Heart right ventricle (tissue), 16 donors: ENCODE data around the gene SH3BGRL. TPM values are rescaled to one million over a fixed set of nuclear protein-coding genes. Genes with fewer than 3 reads are reported as not detected.

ENCODE experiments used
- ATAC-seq, 8 donors: fragments of 200-7000 bp; cut with Tn5 transposase; one replicate each; pipeline ENCODE4 v1.9.1; 2020; ENCODE audit warnings: mild to moderate bottlenecking in 8 of 8, moderate library complexity in 8 of 8, moderate number of reproducible peaks in 1 of 8
- DNase-seq, 2 donors: peaks; one replicate each; pipeline ENCODE4 v3.0.0-alpha.2; 2020
- H3K27ac ChIP-seq, 10 donors: fragments of 200-600 bp; sonication (generic) in 2 of 10; one replicate each; pipeline versions ENCODE4 v1.5.0 to v1.8.0; 2020 to 2022; ENCODE audit warnings: mild to moderate bottlenecking in 3 of 10
- H3K27me3 ChIP-seq, 7 donors: fragments of 200-600 bp; one replicate each; pipeline ENCODE4 v1.8.0; 2021 to 2022; ENCODE audit warnings: mild to moderate bottlenecking in 2 of 7
- H3K36me3 ChIP-seq, 9 donors: fragments of 200-600 bp; sonication (generic) in 1 of 9; one replicate each; pipeline versions ENCODE4 v1.5.0 to v1.8.0; 2020 to 2022; ENCODE audit warnings: mild to moderate bottlenecking in 2 of 9
- H3K4me1 ChIP-seq, 9 donors: fragments of 200-600 bp; sonication (generic) in 1 of 9; one replicate each; pipeline versions ENCODE4 v1.5.0 to v1.8.0; 2020 to 2022; ENCODE audit warnings: mild to moderate bottlenecking in 4 of 9
- H3K4me3 ChIP-seq, 10 donors: fragments of 200-600 bp; sonication (generic) in 2 of 10; one replicate each; pipeline versions ENCODE4 v1.5.0 to v1.8.0; 2020 to 2022; ENCODE audit warnings: mild to moderate bottlenecking in 7 of 10, moderate library complexity in 2 of 10
- H3K9me3 ChIP-seq, 11 donors: fragments of 200-600 bp in 10 of 11; sonication (generic) in 2 of 11; one replicate each; pipeline versions ENCODE4 v1.5.0 to v1.8.0; 2013 to 2022; ENCODE audit warnings: mild to moderate bottlenecking in 2 of 11, control low read depth in 1 of 11, moderate library complexity in 1 of 11
- WGBS, 2 donors: extraction: QIAGEN DNeasy Blood & Tissue Kit; methylation state at CpG; one replicate each; pipeline ENCODE4 v1.1.7; 2013; ENCODE audit warnings: inconsistent platforms in 1 of 2; 5-methylcytosine and 5-hydroxymethylcytosine counted together
- intact Hi-C, 10 donors: fragments of 100-400 bp; cut with DNase I; formaldehyde crosslinking; loops; one replicate each; pipeline versions ENCODE4 v1.11.1 to v1.14.2; 2022
- polyA plus RNA-seq, 2 donors: library from polyadenylated mRNA; stranded (reverse); fragments of 200-250 nt; gene quantifications; one replicate each; pipeline ENCODE4 v1.2.3, GENCODE V29; 2013
- total RNA-seq, 10 donors: library from RNA; stranded (reverse); fragmentation: NEBNext Ultra II Directional in 3 of 10; extraction: Animal tissue kit (Norgen Biotek cat#: 25700) in 3 of 10; gene quantifications; one replicate each; pipeline versions ENCODE4 v1.2.1 to v1.2.4, GENCODE V29; 2021 to 2023
- TF ChIP-seq, protein P1 (sequence below), 9 donors: fragments of 200-600 bp; sonication (generic) in 2 of 9; IDR thresholded peaks; one replicate each; pipeline versions ENCODE4 v1.5.0 to v1.8.0; 2021 to 2022; ENCODE audit warnings: antibody characterized with exemption in 9 of 9, mild to moderate bottlenecking in 5 of 9, moderate library complexity in 1 of 9
- donor health status: Arrhythmogenic right ventricular cardiomyopathy.
- donor health status: ischemic (EF 13 %, LVEDD 7.1; RV severe dilation, severe dysfunction).
- donor health status: healthy with polysubstance abuse.
- donor health status: DM: no; HTN: yes; CAD: no.
- donor health status: DM: no; HTN: no; CAD: no.
- donor health status: ischemic (EF 25% LVEDD 6.9; RV normal size, moderate dysfunction).
- donor health status: ischemic (EF 25% LVEDD 5.7; RV mildly dilated, moderate dysfunction).
- donor health status: healthy.
- donor health status: DM: yes; HTN: yes; CAD: no.
- donor health status: Ischemic cardiomyopathy.
- donor health status: ischemic (EF 35%, LVEDD 5.7; RV mildly dilated, moderate dysfunction).
- donor health status: nonischemic (EF 11% LVEDD 7.7; RV severe dilation, severe dysfunction).
- donor health status: DM: yes; HTN: yes; CAD: no.
- donor health status: PGD.
- donor health status: ischemic (EF 29% LVEDD 5.4; RV normal size, mild dysfunction).
- donor health status: nonischemic (EF 23%, LVEDD 6.1; RV moderate dilation, normal function).

Gene SH3BGRL
- total and polyA plus RNA-seq, 12 donors: 13.2 to 54.1 (median 23.6) TPM

DNA sequence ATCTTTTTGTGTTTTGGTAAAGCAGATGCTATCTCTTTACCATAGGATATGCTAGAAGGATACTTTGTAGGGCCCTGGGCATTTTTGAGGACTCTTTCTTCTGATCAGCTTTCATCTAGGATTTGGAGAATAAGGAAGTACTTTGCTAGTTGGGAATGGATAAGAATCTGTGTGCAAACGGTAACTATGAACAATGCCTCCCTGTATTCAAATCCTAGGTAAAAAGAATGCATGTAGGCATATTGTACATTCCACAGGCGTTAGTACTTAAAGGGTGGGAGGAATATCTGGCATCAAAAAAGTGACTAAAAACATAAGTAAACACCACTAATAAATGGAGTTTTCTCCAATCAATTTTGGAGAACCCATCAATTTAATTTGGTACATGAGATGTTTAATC lies 59.7 kb downstream of the SH3BGRL start:
- Histone ChIP-seq H3K9me3 (no peaks in the 10 kb centered on the region), H3K27me3 (no peaks in the 10 kb centered on the region), H3K36me3 (no peaks in the 10 kb centered on the region), H3K27ac (no peak overlapping the region), H3K4me3 (no peak overlapping the region), H3K4me1 (peaks cover 0 to 16% (median 0%) of the 10 kb centered on the region in 9 donors)
- WGBS, 2 donors: 64 to 66% methylated on average over 2 of the region's 2 CpGs
- TF ChIP-seq, protein P1, sequence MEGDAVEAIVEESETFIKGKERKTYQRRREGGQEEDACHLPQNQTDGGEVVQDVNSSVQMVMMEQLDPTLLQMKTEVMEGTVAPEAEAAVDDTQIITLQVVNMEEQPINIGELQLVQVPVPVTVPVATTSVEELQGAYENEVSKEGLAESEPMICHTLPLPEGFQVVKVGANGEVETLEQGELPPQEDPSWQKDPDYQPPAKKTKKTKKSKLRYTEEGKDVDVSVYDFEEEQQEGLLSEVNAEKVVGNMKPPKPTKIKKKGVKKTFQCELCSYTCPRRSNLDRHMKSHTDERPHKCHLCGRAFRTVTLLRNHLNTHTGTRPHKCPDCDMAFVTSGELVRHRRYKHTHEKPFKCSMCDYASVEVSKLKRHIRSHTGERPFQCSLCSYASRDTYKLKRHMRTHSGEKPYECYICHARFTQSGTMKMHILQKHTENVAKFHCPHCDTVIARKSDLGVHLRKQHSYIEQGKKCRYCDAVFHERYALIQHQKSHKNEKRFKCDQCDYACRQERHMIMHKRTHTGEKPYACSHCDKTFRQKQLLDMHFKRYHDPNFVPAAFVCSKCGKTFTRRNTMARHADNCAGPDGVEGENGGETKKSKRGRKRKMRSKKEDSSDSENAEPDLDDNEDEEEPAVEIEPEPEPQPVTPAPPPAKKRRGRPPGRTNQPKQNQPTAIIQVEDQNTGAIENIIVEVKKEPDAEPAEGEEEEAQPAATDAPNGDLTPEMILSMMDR (IDR thresholded peaks at IDR 0.05): no peak
- no peak for DNase-seq
- intact Hi-C loops: no loop called here
- no peak for ATAC-seq

DNA sequence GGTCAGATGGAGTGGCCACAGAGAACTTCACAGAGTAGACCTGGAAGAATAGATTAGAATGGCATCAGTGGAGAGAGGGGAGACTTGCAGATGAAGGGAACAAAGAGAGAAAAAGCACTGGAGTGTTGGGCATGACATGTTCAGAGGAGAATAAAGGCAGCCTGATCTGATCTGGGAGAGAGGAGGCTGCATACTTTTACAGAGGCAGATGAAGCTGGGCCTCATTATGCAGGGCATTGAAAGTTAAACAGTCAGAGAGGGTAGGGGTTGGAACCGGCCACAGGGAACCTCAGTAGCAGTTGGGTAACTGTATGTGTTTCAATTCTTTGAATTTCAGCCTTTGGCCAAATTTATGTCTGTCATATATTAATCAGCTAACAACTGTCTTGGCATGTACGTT lies 61.2 kb downstream of the SH3BGRL start:
- TF ChIP-seq, protein P1 (IDR thresholded peaks at IDR 0.05): no peak
- H3K27me3 ChIP-seq: no peaks in the 10 kb centered on the region
- no peak overlapping the region for H3K27ac ChIP-seq
- no peaks in the 10 kb centered on the region for H3K36me3 ChIP-seq
- intact Hi-C loops: no loop called here
- ATAC-seq (no peak), DNase-seq (no peak)
- 76 to 84% methylated on average over 2 of the region's 2 CpGs for WGBS, 2 donors
- peaks cover 0 to 16% (median 0%) of the 10 kb centered on the region in 9 donors for H3K4me1 ChIP-seq
- H3K9me3 ChIP-seq: no peaks in the 10 kb centered on the region
- H3K4me3 ChIP-seq: no peak overlapping the region

DNA sequence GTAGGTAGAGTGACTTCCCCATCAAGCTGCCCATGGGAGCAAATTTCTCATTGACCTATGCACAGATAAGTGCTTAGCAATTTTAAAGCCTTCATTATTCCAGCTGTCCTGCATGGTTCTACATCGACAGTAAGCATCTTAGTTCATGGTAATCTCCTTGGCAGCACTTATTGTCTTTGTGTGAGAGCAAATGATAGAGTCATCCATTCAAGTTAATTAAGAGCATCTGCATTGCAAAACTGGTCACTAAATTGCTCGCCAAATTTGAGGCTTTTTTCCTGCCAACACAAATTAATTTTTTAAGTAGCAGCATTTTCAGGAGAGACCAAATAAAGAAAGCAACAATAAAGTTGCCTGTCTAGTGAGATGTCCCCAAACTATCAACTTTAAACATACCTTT lies 76.7 kb downstream of the SH3BGRL start:
- Histone ChIP-seq H3K27ac (no peak overlapping the region), H3K4me3 (no peak overlapping the region), H3K9me3 (peaks cover 0 to 9% (median 0%) of the 10 kb centered on the region in 11 donors), H3K4me1 (no peaks in the 10 kb centered on the region), H3K27me3 (no peaks in the 10 kb centered on the region), H3K36me3 (peaks cover 0 to 29% (median 0%) of the 10 kb centered on the region in 9 donors)
- ATAC-seq (no peak), DNase-seq (no peak)
- intact Hi-C loops: no loop called here
- 88 to 91% methylated on average over 2 of the region's 2 CpGs for WGBS, 2 donors
- TF ChIP-seq, protein P1 (IDR thresholded peaks at IDR 0.05): no peak

DNA sequence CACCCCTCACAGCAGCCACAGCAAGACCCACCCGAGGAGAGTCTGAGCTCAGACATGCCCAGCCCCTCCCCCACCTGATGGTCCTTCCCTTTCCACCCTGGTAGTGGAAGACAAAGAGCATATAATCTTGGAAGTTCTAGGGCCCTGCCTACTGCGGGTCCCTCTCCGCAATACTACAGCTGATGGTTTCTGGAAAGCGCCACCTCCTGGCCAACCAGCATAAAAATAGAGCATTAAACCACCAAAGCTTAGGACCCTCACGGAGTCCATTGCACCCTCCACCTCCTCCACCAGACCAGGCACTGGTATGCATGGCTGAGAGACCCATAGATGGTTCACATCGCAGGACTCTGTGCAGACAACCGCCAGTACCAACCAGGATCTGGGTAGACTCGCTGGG lies 78.2 kb downstream of the SH3BGRL start:
- ATAC-seq (no peak), DNase-seq (no peak)
- peaks cover 0 to 29% (median 0%) of the 10 kb centered on the region in 9 donors for H3K36me3 ChIP-seq
- no peak overlapping the region for H3K27ac ChIP-seq
- TF ChIP-seq, protein P1 (IDR thresholded peaks at IDR 0.05): no peak
- no peak overlapping the region for H3K4me3 ChIP-seq
- intact Hi-C loops: no loop called here
- no peaks in the 10 kb centered on the region for H3K4me1 ChIP-seq
- H3K9me3 ChIP-seq: peaks cover 0 to 19% (median 0%) of the 10 kb centered on the region in 11 donors
- no peaks in the 10 kb centered on the region for H3K27me3 ChIP-seq
- WGBS, 2 donors: 94 to 95% methylated on average over 8 of the region's 8 CpGs
